ENCODE data around the gene MTMR1. TPM values are rescaled to one million over a fixed set of nuclear protein-coding genes. Genes with fewer than 3 reads are reported as not detected.
A peak's percentile ranks its signal among the peaks of the same experiment; 100 is the strongest.

MTMR1 gene
- 12.6 TPM for polyA plus RNA-seq (2013, experiment 1 of 2)
- 13.1 TPM for polyA plus RNA-seq (2013, experiment 2 of 2)

DNA sequence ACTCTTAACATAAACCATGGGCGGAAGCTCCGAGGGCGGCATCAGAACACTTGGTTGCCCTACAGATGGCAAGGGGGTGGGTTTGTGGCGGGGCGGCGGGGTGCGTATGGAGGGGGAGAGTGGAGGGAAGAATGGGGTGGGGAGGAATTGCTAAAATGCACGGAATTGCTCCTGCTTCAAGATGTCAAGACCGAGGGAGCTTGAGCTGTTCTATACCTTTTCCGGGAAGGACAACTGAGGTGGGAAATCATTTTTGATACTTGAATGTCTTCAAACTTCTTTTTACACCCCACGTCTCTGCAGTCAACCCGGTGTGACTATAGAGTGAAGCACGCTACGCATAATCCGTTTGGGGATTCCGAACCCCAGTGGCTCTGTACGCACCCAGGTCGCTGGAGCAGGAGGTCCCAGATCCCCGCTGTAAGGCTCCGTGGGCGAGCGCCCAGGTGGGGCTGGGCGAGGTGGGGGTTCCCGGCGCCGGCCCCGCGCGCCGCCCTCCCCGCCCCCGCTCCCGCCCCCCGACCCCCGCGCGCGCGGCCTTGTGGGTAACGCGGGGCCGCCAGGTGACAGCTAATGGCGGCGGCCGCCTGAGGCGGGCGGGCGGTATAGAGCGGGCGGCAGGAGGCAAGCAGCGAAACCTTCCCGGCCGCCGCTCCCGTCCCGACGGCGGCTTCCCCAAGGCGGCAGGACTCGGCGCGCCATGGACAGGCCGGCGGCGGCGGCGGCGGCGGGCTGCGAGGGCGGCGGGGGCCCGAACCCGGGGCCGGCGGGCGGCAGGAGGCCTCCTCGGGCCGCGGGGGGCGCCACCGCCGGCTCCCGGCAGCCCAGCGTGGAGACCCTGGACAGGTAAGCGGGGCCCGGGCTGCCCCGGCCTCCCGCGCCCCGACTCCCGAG lies at the start of gene MTMR1:
Gene MTMR1 (plus strand): TSS at position 566 of the 894 bp plus-strand sequence. CDS start 135 bp downstream, at position 701.
- Histone ChIP-seq H3K4me3 (ENCODE audit: low read length) (peak within 1 kb of the TSS; percentile 86), H3K36me3 (ENCODE audit: insufficient read depth, low read length) (no peaks in the 10 kb centered on the region), H3K9ac (ENCODE audit: low read depth, low read length) (peak within 1 kb of the TSS; percentile 69), H3K27ac (ENCODE audit: low read depth, low read length) (no peak within 1 kb of the TSS), H3K9me3 (ENCODE audit: insufficient read depth, low read depth, low read length) (no peaks in the 10 kb centered on the region), H3K4me1 (ENCODE audit: insufficient read depth, low read length) (peaks cover 19% of the 10 kb centered on the region; the same call in 1 of the 2 replicates), H3K27me3 (ENCODE audit: insufficient read depth, low read length) (no peaks in the 10 kb centered on the region)
- WGBS: 2% methylated on average over 88 of the region's 92 CpGs

DNA sequence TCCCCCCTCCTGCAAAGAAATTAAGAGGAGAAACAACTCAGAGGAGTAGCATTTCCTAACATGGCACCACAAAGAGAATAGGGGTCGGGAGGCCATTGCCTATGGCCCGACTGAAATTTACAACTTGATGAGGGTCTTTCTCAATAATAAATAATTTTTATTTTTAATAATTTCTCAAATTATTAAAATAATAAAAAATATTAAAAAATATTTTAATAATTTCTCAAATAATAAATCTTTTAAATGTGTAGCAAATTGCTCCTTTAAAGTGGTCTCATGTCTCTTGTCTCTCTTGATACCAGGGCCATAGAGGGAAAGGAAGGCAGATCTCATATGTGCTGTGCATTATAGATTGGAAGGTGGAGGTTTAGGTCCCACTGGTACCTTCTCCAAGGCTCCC lies 49.2 kb upstream of the MTMR1 start:
- H3K27ac ChIP-seq (ENCODE audit: low read depth, low read length): no peak overlapping the region
- no peak overlapping the region for H3K9ac ChIP-seq (ENCODE audit: low read depth, low read length)
- WGBS: no CpG with 5 or more reads among the region's 2 CpGs
- H3K27me3 ChIP-seq (ENCODE audit: insufficient read depth, low read length): no peaks in the 10 kb centered on the region
- H3K4me1 ChIP-seq (ENCODE audit: insufficient read depth, low read length): no peaks in the 10 kb centered on the region
- peaks cover 18% of the 10 kb centered on the region for H3K36me3 ChIP-seq (ENCODE audit: insufficient read depth, low read length)
- H3K9me3 ChIP-seq (ENCODE audit: insufficient read depth, low read depth, low read length): no peaks in the 10 kb centered on the region
- no peak overlapping the region for H3K4me3 ChIP-seq (ENCODE audit: low read length)

DNA sequence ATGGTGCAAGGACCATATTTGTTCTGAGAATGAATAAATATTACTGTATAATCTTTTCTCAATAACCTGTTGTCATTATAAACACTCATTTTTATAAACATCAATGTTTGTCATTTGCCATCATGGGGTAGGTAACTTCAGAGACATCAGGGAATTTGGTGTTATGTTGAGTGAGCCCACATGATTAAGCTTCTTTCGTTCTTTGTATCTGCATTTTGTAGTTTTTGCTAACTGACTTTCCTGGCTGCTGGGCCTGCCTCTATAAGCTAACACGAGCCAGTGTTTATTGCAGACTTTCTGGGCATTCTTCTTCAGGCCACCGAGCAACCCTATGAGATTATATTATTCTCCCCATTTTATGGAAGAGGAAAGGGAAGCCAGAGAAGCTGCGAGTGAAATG lies 48.8 kb upstream of the MTMR1 start:
- Histone ChIP-seq H3K9me3 (ENCODE audit: insufficient read depth, low read depth, low read length) (no peaks in the 10 kb centered on the region), H3K9ac (ENCODE audit: low read depth, low read length) (no peak overlapping the region), H3K4me3 (ENCODE audit: low read length) (no peak overlapping the region), H3K27ac (ENCODE audit: low read depth, low read length) (no peak overlapping the region), H3K4me1 (ENCODE audit: insufficient read depth, low read length) (no peaks in the 10 kb centered on the region), H3K27me3 (ENCODE audit: insufficient read depth, low read length) (no peaks in the 10 kb centered on the region), H3K36me3 (ENCODE audit: insufficient read depth, low read length) (peaks cover 18% of the 10 kb centered on the region)
- WGBS: 92% methylated on average over 3 of the region's 4 CpGs

DNA sequence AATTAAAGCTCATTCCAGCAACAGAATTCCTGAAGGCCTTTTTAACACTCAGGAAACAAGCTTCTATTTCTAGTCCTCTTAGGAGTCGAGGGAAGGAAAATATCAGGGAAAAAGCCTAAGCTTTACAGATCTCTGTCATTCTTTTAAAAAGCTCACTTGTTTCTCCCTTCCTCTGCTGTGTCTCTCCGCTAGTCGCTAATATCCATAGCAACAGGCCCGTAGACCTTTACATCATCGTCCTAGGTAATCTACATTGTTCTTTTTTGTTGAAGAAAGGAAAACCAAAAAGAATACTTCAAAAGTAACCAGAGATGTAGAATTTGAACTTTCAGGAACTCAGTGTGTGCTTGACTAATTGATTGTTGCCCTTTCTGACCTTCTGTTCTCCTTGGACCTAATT lies 45.9 kb upstream of the MTMR1 start:
- no peak overlapping the region for H3K9ac ChIP-seq (ENCODE audit: low read depth, low read length)
- peaks cover 8% of the 10 kb centered on the region; the same call in 1 of the 2 replicates for H3K36me3 ChIP-seq (ENCODE audit: insufficient read depth, low read length)
- H3K4me3 ChIP-seq (ENCODE audit: low read length): no peak overlapping the region
- no peak overlapping the region for H3K27ac ChIP-seq (ENCODE audit: low read depth, low read length)
- 87% methylated on average over 3 of the region's 5 CpGs for WGBS
- H3K4me1 ChIP-seq (ENCODE audit: insufficient read depth, low read length): no peaks in the 10 kb centered on the region
- H3K27me3 ChIP-seq (ENCODE audit: insufficient read depth, low read length): no peaks in the 10 kb centered on the region
- no peaks in the 10 kb centered on the region for H3K9me3 ChIP-seq (ENCODE audit: insufficient read depth, low read depth, low read length)

DNA sequence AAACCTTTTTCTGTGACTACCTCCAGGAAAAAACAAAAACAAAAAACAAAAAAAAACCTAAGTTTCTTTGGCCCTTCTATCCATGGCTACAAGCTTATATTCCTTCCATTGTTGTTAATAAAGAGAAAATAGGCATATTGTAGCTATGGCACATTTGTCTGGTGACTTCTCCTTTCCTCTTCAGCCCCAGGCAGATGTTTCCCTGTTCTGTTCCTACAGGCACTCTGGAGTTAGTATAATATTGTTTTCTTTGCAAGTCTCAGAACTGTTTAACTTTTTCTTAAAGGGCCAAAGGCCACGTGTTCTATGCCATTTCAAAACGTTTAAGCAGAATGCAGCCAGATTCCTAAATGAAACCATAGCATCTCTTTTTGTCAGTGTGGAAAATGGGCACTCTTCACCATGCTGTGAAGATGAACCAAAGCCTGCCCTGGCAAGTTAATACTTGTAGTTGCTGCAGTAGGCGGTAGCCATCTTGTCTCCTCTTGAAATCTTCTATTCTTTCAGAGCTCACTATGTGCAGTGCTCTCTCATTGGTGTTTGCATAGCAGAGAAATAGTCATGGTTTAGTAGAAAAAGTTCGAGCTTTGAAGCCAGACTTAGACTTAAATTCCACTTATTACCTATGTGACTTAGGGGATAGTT lies 44.8 kb upstream of the MTMR1 start:
- Histone ChIP-seq H3K4me1 (ENCODE audit: insufficient read depth, low read length) (no peaks in the 10 kb centered on the region), H3K27ac (ENCODE audit: low read depth, low read length) (no peak overlapping the region), H3K36me3 (ENCODE audit: insufficient read depth, low read length) (peaks cover 6% of the 10 kb centered on the region; the same call in 1 of the 2 replicates), H3K4me3 (ENCODE audit: low read length) (no peak overlapping the region), H3K9ac (ENCODE audit: low read depth, low read length) (no peak overlapping the region), H3K9me3 (ENCODE audit: insufficient read depth, low read depth, low read length) (no peaks in the 10 kb centered on the region), H3K27me3 (ENCODE audit: insufficient read depth, low read length) (no peaks in the 10 kb centered on the region)
- 94% methylated on average over 3 of the region's 4 CpGs for whole genome bisulfite sequencing

DNA sequence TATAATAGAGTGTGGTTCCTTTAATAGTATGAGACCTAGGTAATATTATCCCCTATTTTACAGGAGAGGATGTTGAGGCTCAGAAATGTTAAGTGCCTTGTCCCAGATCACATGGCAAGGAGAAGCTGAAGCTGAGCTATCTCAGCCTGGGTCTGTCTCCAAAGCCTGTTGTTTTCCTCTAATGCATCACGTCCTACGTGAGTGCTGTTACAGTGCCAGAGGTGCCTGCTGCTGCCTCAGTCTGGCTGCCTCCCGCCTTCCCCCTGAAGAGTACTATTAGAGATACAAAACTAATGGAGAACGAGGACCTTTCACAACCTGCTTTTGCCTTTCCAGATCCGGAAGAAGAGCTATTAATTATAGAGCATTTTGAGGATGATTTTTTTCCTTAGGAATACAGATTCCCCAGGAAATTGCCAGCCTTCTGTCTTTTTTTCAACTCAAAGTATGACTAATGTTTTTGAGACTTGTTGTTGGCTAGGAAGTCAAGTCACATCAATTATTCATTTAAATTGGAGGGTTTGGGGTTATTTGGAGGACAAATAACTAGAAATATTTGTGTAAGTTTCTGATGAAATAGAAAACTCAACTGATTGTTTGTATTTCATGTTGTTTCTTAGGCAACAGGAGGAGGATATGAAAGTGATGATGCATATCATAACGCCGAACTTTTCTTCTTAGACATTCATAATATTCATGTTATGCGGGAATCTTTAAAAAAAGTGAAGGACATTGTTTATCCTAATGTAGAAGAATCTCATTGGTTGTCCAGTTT lies 43.9 kb upstream of the MTMR1 start:
- Histone ChIP-seq H3K9ac (ENCODE audit: low read depth, low read length) (no peak overlapping the region), H3K27ac (ENCODE audit: low read depth, low read length) (no peak overlapping the region), H3K36me3 (ENCODE audit: insufficient read depth, low read length) (peaks cover 6% of the 10 kb centered on the region; the same call in 1 of the 2 replicates), H3K4me3 (ENCODE audit: low read length) (no peak overlapping the region), H3K4me1 (ENCODE audit: insufficient read depth, low read length) (no peaks in the 10 kb centered on the region), H3K27me3 (ENCODE audit: insufficient read depth, low read length) (no peaks in the 10 kb centered on the region), H3K9me3 (ENCODE audit: insufficient read depth, low read depth, low read length) (no peaks in the 10 kb centered on the region)
- WGBS: 91% methylated on average over 6 of the region's 8 CpGs

DNA sequence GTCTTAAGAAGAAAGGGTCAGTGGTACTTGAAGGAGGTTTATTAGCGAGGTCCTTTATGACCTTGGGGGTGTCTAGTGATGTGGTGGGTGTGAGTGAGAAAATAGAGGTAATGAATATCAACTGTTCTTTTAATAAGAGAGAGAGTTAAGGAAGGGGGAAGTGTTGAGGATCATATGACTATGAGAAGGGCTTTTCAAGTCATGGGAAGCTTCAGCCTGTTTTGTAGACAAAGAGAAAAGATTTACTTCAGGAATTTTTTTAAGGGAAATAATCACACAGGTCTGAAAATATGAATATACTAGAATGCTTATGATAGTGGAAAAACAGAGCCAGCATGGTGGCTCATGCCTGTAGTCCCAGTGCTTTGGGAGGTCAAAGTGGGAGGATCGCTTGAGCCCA lies 41.3 kb upstream of the MTMR1 start:
- Histone ChIP-seq H3K9ac (ENCODE audit: low read depth, low read length) (no peak overlapping the region), H3K4me1 (ENCODE audit: insufficient read depth, low read length) (no peaks in the 10 kb centered on the region), H3K9me3 (ENCODE audit: insufficient read depth, low read depth, low read length) (no peaks in the 10 kb centered on the region), H3K36me3 (ENCODE audit: insufficient read depth, low read length) (no peaks in the 10 kb centered on the region), H3K27me3 (ENCODE audit: insufficient read depth, low read length) (no peaks in the 10 kb centered on the region), H3K27ac (ENCODE audit: low read depth, low read length) (no peak overlapping the region), H3K4me3 (ENCODE audit: low read length) (no peak overlapping the region)
- WGBS: 89% methylated on average over 1 of the region's 2 CpGs

DNA sequence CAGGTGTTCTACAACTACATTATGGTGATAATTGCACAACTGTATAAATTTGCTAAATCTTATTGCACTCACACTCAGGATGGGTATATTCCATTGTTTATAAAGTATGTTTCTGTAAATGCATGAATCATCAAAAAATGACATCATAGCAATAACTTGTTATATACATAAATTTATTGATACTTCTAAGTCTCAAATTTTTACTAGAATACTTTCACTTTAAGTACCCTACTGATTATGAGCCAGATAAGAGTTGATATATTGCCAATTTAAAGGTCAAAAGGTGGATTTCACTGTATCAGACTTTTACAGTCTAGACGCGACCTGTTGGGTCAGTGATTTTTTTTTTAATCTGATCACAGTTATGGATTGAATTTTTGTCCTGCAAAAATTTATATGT lies 37.4 kb upstream of the MTMR1 start:
- Histone ChIP-seq H3K9ac (ENCODE audit: low read depth, low read length) (no peak overlapping the region), H3K4me3 (ENCODE audit: low read length) (no peak overlapping the region), H3K4me1 (ENCODE audit: insufficient read depth, low read length) (no peaks in the 10 kb centered on the region), H3K36me3 (ENCODE audit: insufficient read depth, low read length) (peaks cover 7% of the 10 kb centered on the region; the same call in 1 of the 2 replicates), H3K9me3 (ENCODE audit: insufficient read depth, low read depth, low read length) (no peaks in the 10 kb centered on the region), H3K27ac (ENCODE audit: low read depth, low read length) (no peak overlapping the region), H3K27me3 (ENCODE audit: insufficient read depth, low read length) (no peaks in the 10 kb centered on the region)
- WGBS: 88% methylated on average over 2 of the region's 2 CpGs

DNA sequence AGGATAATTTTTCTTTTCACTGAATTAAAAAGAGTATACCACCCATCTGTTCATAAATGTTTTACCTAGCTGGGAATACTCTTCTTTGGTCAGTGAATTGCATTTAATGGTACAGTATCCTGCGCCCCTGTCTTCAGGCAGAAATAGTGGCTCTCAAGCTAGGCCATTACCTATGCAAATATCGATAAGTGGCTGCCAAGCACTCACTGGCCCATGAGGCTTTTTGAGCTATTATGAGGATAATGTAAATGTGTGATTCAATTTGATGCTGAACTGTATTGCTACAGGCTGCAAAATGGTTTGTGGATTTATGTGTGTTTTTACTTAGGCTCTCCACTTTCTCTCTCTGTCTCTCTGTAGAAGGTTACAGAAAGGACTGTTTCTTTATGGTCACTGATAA lies 30.1 kb upstream of the MTMR1 start:
- Histone ChIP-seq H3K27ac (ENCODE audit: low read depth, low read length) (no peak overlapping the region), H3K27me3 (ENCODE audit: insufficient read depth, low read length) (no peaks in the 10 kb centered on the region), H3K9me3 (ENCODE audit: insufficient read depth, low read depth, low read length) (no peaks in the 10 kb centered on the region), H3K4me1 (ENCODE audit: insufficient read depth, low read length) (no peaks in the 10 kb centered on the region), H3K4me3 (ENCODE audit: low read length) (no peak overlapping the region), H3K9ac (ENCODE audit: low read depth, low read length) (no peak overlapping the region), H3K36me3 (ENCODE audit: insufficient read depth, low read length) (peaks cover 7% of the 10 kb centered on the region; the same call in 1 of the 2 replicates)
- WGBS: 89% methylated on average over 2 of the region's 2 CpGs

DNA sequence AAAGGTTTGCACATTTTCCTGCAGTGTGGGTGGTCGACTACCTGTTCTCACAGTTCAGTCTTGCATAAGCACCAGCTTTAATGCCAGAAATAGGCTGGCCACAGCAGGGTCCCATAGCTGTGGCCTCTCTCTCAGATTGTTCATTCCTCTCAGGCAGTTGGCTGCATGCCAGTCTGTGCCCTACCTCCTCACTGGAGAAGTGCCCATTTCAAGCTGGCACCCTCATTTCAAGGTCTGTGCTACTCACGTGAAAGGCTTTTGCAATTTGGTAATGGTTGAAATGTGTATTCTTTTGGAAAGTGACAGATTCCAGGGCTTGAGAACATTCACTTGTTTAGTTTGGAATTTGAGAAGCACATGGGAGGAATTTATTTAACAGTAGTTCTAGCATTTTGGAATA lies 28.9 kb upstream of the MTMR1 start:
- no peaks in the 10 kb centered on the region for H3K9me3 ChIP-seq (ENCODE audit: insufficient read depth, low read depth, low read length)
- WGBS: 88% methylated on average over 2 of the region's 2 CpGs
- H3K27ac ChIP-seq (ENCODE audit: low read depth, low read length): no peak overlapping the region
- H3K27me3 ChIP-seq (ENCODE audit: insufficient read depth, low read length): no peaks in the 10 kb centered on the region
- H3K4me3 ChIP-seq (ENCODE audit: low read length): no peak overlapping the region
- no peak overlapping the region for H3K9ac ChIP-seq (ENCODE audit: low read depth, low read length)
- peaks cover 7% of the 10 kb centered on the region; the same call in 1 of the 2 replicates for H3K36me3 ChIP-seq (ENCODE audit: insufficient read depth, low read length)
- H3K4me1 ChIP-seq (ENCODE audit: insufficient read depth, low read length): no peaks in the 10 kb centered on the region

DNA sequence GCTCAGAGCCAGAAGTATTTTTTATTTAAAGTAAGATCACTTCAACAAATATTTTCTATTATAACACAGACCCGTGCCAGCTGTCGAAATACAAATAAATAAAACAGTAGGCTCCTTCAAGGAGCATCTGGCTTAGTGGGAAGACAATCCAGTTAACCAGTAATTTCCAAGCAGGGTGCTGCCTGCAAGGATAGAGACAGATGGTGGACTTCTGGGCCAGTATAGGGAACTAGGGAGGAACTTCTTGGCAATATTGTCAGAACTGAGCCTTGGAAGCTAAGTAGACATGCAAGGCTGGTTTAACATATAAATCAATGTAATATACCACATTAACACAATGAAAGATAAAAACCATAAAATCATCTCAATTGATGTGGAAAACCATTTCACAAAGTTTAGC lies 17.0 kb upstream of the MTMR1 start:
- WGBS: 83% methylated on average over 1 of the region's 2 CpGs
- Histone ChIP-seq H3K9ac (ENCODE audit: low read depth, low read length) (no peak overlapping the region), H3K4me1 (ENCODE audit: insufficient read depth, low read length) (no peaks in the 10 kb centered on the region), H3K9me3 (ENCODE audit: insufficient read depth, low read depth, low read length) (no peaks in the 10 kb centered on the region), H3K27ac (ENCODE audit: low read depth, low read length) (no peak overlapping the region), H3K36me3 (ENCODE audit: insufficient read depth, low read length) (no peaks in the 10 kb centered on the region; the same call in 1 of the 2 replicates), H3K27me3 (ENCODE audit: insufficient read depth, low read length) (no peaks in the 10 kb centered on the region), H3K4me3 (ENCODE audit: low read length) (no peak overlapping the region)
